Esophagus squamous epithelium (tissue), 5 donors: Measurements from ENCODE around the gene BAZ2A. TPM values are rescaled to one million over a fixed set of nuclear protein-coding genes. Genes with fewer than 3 reads are reported as not detected.

Experiments
- DNase-seq: peaks from one replicate; lab custom pipeline; 2025; lab: John Stamatoyannopoulos, UW
- H3K27ac ChIP-seq, 4 donors: fragments of 200-600 bp; sonication (generic); one replicate each; pipeline ENCODE4 v1.5.1; 2016 to 2019; ENCODE audit warnings: mild to moderate bottlenecking in 1 of 4
- H3K27me3 ChIP-seq, 4 donors: fragments of 200-600 bp; sonication (generic); 1 replicate in 3 of 4; 2 replicates in 1 of 4; pipeline versions ENCODE4 v1.5.1 to v1.6.0; 2017 to 2021; ENCODE audit warnings: antibody characterized with exemption in 1 of 4
- H3K36me3 ChIP-seq, 3 donors: fragments of 200-600 bp; sonication (generic); one replicate each; pipeline ENCODE4 v1.5.1; 2016 to 2019
- H3K4me1 ChIP-seq, 3 donors: fragments of 200-600 bp; sonication (generic); one replicate each; pipeline ENCODE4 v1.5.1; 2017 to 2019
- H3K4me3 ChIP-seq, 4 donors: fragments of 200-600 bp; sonication (generic); 1 replicate in 3 of 4; 2 replicates in 1 of 4; pipeline ENCODE4 v1.5.1; 2016 to 2019; ENCODE audit warnings: mild to moderate bottlenecking in 2 of 4, moderate library complexity in 1 of 4
- H3K9me3 ChIP-seq, 3 donors: fragments of 200-600 bp; sonication (generic); one replicate each; pipeline ENCODE4 v1.5.1; 2016 to 2019
- CTCF ChIP-seq, 6 experiments: fragments of 450-650 bp in 4 of 6; fragments of 200-600 bp in 2 of 6; sonication (generic) in 2 of 6; IDR thresholded peaks; one replicate each; pipeline ENCODE4 v1.5.1; 2016 to 2019; ENCODE audit warnings: antibody characterized with exemption in 6 of 6, mild to moderate bottlenecking in 4 of 6, moderate library complexity in 4 of 6
- POLR2A ChIP-seq, 4 donors: fragments of 450-650 bp; IDR thresholded peaks; one replicate each; pipeline ENCODE4 v1.6.1; 2017; ENCODE audit warnings: antibody characterized with exemption in 4 of 4, mild to moderate bottlenecking in 4 of 4, moderate library complexity in 3 of 4
- WGBS, 2 donors: methylation state at CpG; one replicate each; pipeline ENCODE4 v1.1.5; 2018; 5-methylcytosine and 5-hydroxymethylcytosine counted together
- intact Hi-C: fragments of 100-400 bp; cut with DNase I; formaldehyde crosslinking; loops from one replicate; pipeline ENCODE4 v1.15.0; 2022
- total RNA-seq, 4 donors: library from RNA; depleted of rRNA; stranded (reverse); fragments of >200 nt; gene quantifications; one replicate each; pipeline ENCODE4 v1.1.0, GENCODE V29; 2016
- donor health status: DM: yes; HTN: yes; CAD: no.

The BAZ2A gene
- total RNA-seq, 4 donors from 2014 or later: 36.7 to 65.3 (median 59.8) TPM

GRCh38 chr12:56596815-56597214 lies 33.3 kb downstream of the BAZ2A start:
- Histone ChIP-seq H3K9me3 (no peaks in the 10 kb centered on the region), H3K27me3 (no peaks in the 10 kb centered on the region), H3K4me3 (no peak overlapping the region), H3K27ac (peak overlapping the region in 1 of 4 donors; percentile 14), H3K36me3 (peaks cover 38 to 74% (median 43%) of the 10 kb centered on the region in 3 donors), H3K4me1 (peaks cover 0 to 9% (median 0%) of the 10 kb centered on the region in 3 donors)
- intact Hi-C loops: no loop called here
- TF ChIP-seq CTCF (IDR thresholded peaks at IDR 0.05): no peak
- no peak for TF ChIP-seq POLR2A (IDR thresholded peaks at IDR 0.05)
- no peak for DNase-seq
- 59 to 87% methylated on average over 1 to 2 of the region's 3 CpGs for WGBS, 2 donors

DNA sequence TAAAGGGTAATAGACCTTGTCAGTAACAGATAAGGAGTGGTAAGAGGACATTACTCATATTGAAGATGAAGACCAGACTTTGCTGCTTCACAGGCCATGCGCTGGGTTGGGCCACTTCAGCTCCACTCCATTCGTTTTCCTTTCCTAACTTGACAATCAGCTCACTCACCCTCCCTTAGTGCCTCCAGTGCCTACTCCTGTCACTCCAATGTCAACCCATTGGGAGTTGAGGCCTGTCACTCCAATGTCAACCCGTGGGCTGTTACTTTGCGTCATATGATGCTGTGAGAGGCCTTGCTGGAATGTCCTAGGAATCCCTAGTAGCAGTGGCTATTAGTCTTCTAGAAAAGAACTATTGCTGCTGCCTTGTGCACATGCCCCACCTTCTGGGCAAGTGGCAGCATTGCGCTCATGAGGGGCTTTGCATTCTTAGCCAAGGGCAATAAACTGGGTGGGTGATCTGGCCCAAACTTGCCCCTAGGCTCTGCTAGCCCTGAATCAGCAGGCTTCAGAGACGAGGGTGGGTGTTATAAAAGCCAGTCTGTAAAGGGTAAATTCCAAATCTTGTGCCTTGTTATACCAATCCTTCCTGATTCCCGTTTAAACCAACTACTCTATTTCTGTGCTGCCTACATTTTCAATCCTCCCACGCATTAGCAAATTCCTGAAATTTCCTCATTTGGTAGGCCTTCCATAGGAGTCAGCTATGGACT lies 36.1 kb downstream of the BAZ2A start:
- no peaks in the 10 kb centered on the region for H3K27me3 ChIP-seq
- H3K27ac ChIP-seq: peak overlapping the region in 3 of 4 donors; percentile 28 to 66 (median 42)
- H3K4me1 ChIP-seq: peaks cover 0 to 14% (median 0%) of the 10 kb centered on the region in 3 donors
- H3K36me3 ChIP-seq: peaks cover 12 to 70% (median 15%) of the 10 kb centered on the region in 3 donors
- DNase-seq: no peak
- TF ChIP-seq CTCF (IDR thresholded peaks at IDR 0.05) (peak; percentile 65 to 74 (median 68)), POLR2A (IDR thresholded peaks at IDR 0.05) (no peak)
- 36 to 47% methylated on average over 7 to 8 of the region's 8 CpGs for WGBS, 2 donors
- H3K4me3 ChIP-seq: no peak overlapping the region
- no peaks in the 10 kb centered on the region for H3K9me3 ChIP-seq
- intact Hi-C loops: no loop called here

DNA sequence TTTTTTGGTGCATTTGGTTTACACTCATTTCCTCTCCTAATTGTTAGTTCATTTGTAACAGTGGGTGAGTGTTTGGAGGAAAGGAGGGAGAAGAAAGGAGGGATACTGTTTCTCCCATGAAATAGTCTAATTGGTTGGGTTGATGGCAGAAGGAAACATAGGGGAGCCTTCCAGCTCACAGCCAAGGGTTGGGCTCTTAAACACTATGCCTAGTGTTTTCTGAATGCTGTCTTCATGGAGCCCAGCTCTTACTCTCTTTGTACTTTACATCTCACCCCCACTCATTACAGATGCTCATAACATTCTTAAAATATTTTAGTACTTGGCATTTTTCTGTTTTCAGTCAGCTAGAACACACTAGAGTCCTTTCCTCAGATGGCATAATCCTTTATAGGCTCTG lies 38.2 kb downstream of the BAZ2A start:
- Histone ChIP-seq H3K4me1 (peaks cover 0 to 14% (median 0%) of the 10 kb centered on the region in 3 donors), H3K27ac (no peak overlapping the region), H3K27me3 (no peaks in the 10 kb centered on the region), H3K9me3 (no peaks in the 10 kb centered on the region), H3K36me3 (peaks cover 0 to 70% (median 20%) of the 10 kb centered on the region in 3 donors), H3K4me3 (no peak overlapping the region)
- TF ChIP-seq POLR2A (IDR thresholded peaks at IDR 0.05): no peak
- no peak for TF ChIP-seq CTCF (IDR thresholded peaks at IDR 0.05)
- DNase-seq: no peak
- intact Hi-C loops: no loop called here

- WGBS, 2 donors: 83 to 90% methylated on average over 3 to 4 of the region's 5 CpGs
- Histone ChIP-seq H3K4me1 (peaks cover 0 to 14% (median 0%) of the 10 kb centered on the region in 3 donors), H3K27me3 (no peaks in the 10 kb centered on the region), H3K9me3 (no peaks in the 10 kb centered on the region), H3K36me3 (peaks cover 0 to 69% (median 21%) of the 10 kb centered on the region in 3 donors), H3K27ac (peak overlapping the region in 1 of 4 donors; percentile 1), H3K4me3 (no peak overlapping the region)
- no peak for DNase-seq
- intact Hi-C loops: no loop called here
- TF ChIP-seq CTCF (IDR thresholded peaks at IDR 0.05) (no peak), POLR2A (IDR thresholded peaks at IDR 0.05) (no peak)
Measured at GRCh38 chr12:56591126-56591525, 39.0 kb downstream of the BAZ2A start.

DNA sequence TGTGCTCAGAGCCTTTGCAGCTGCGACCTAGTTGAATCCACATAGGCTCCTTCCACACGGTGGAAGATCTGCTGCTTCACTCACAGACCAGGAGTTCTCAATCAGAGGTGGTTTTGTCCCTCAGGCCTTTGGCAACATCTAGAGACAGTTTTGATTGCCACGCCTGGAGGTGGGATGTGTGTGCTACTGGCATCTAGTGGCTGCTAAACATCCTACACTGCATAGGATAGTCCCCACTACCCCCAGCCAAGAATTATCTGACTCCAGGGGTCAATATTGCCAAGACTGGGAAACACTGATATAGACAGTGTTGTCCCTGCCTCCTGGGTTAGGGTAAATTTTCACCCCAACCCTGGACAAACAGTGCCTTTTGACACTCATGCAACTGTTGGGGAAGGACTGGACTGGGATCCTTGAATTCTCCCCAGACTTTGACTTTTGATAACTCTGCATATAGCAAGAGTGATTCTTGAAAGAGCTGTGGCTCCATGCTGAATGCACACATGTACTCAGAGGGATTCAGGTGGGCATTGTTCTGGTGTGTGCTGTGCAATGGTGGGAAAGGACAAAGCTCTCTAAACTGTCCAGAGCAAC lies 39.8 kb downstream of the BAZ2A start:
- no peaks in the 10 kb centered on the region for H3K9me3 ChIP-seq
- DNase-seq: no peak
- intact Hi-C loops: no loop called here
- H3K4me1 ChIP-seq: peaks cover 0 to 14% (median 0%) of the 10 kb centered on the region in 3 donors
- no peak overlapping the region for H3K27ac ChIP-seq
- no peaks in the 10 kb centered on the region for H3K27me3 ChIP-seq
- TF ChIP-seq CTCF (IDR thresholded peaks at IDR 0.05): peak in 2 of 6 experiments; percentile 23 to 51
- TF ChIP-seq POLR2A (IDR thresholded peaks at IDR 0.05): no peak
- no peak overlapping the region for H3K4me3 ChIP-seq
- peaks cover 0 to 66% (median 21%) of the 10 kb centered on the region in 3 donors for H3K36me3 ChIP-seq
- WGBS, 2 donors: 55 to 58% methylated on average over 2 to 3 of the region's 3 CpGs
